ENCODE results near the gene MAFG. TPM values are rescaled to one million over a fixed set of nuclear protein-coding genes. Genes with fewer than 3 reads are reported as not detected.

MAFG gene
- total RNA-seq, 2 donors from 2014 or later, result 8.3 to 14.5 TPM

DNA sequence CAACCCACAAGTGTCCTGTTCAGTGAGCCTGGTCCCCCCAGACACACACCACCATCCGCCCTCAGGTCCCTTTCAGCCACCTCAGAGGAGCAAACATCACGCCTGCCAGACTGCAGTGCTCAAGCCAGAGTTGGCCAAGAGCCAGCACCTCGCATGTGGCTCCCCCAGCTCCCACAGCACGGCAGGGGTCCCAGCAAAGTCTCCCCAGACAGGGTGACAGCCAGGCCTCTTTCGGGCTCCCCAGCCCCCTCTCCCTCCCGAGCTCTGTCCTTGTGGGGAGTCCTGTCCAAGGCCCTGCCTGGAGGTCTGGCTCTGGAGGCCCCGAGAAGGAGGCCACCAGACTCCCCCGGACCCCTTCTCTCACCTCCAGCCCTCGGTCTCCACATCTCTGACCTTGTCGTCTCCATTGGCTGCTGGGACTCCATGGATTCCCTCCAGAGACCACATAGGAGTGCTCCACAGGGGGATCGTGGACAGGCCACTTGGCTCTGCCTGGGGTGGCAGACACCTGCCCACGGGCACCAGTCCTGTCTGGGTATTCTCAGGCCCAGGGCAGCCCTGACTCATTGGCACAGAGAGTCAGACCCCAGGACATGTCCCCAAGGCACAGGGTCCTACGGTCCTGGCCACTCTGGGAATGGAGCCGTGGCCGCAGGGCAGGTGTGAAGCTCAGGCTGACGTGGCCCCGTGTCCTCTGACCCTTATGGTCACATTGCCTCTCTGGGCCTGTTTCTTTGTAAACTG, 21.3 kb upstream of the MAFG start:
- Histone ChIP-seq H3K27me3 (no peaks in the 10 kb centered on the region), H3K36me3 (replicated peaks in 1 of 2; ENCODE audit: insufficient read depth in 1 of 2, low read depth in 2 of 2) (no peaks in the 10 kb centered on the region), H3K27ac (no peak overlapping the region), H3K4me1 (no peaks in the 10 kb centered on the region), H3K9me3 (no peaks in the 10 kb centered on the region), H3K4me3 (no peak overlapping the region)
- TF ChIP-seq, protein P1, sequence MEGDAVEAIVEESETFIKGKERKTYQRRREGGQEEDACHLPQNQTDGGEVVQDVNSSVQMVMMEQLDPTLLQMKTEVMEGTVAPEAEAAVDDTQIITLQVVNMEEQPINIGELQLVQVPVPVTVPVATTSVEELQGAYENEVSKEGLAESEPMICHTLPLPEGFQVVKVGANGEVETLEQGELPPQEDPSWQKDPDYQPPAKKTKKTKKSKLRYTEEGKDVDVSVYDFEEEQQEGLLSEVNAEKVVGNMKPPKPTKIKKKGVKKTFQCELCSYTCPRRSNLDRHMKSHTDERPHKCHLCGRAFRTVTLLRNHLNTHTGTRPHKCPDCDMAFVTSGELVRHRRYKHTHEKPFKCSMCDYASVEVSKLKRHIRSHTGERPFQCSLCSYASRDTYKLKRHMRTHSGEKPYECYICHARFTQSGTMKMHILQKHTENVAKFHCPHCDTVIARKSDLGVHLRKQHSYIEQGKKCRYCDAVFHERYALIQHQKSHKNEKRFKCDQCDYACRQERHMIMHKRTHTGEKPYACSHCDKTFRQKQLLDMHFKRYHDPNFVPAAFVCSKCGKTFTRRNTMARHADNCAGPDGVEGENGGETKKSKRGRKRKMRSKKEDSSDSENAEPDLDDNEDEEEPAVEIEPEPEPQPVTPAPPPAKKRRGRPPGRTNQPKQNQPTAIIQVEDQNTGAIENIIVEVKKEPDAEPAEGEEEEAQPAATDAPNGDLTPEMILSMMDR (IDR thresholded peaks at IDR 0.05), result no peak
- TF ChIP-seq POLR2A (IDR thresholded peaks at IDR 0.05), result no peak
- ATAC-seq (no peak), DNase-seq (peak in 1 of 4 donors; percentile 12)
- WGBS, 2 donors, result 76 to 84% methylated on average over 13 of the region's 17 CpGs
- intact Hi-C loops (cut with DNase I), result no loop called here

DNA sequence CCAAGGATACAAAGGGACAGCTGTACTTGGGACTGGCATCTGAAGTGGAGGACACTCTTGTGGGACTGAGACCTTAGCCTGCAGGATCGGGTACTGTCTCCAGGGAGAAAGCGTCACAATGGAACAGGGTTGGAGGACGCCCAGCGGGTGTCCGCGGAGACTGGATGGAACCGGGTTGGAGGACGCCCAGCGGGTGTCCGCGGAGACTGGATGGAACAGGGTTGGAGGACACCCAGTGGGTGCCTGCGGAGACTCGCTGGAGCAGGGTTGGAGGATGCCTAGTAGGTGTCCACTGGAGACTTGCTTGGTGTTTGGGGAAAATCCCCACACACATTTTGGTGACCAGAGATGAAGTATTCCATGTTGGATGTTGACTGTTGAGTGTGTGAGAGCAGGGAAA, 19.7 kb upstream of the MAFG start, which contains the start of gene MYADML2:
Gene MYADML2, minus strand, starts transcription at position 45 of the 400 bp plus-strand sequence. CDS start 5,492 bp downstream, outside the sequence.
- intact Hi-C loops (cut with DNase I), result no loop called here
- Histone ChIP-seq H3K36me3 (replicated peaks in 1 of 2; ENCODE audit: insufficient read depth in 1 of 2, low read depth in 2 of 2) (no peaks in the 10 kb centered on the region), H3K4me3 (no peak within 1 kb of the TSS), H3K4me1 (no peaks in the 10 kb centered on the region), H3K9me3 (no peaks in the 10 kb centered on the region), H3K27ac (no peak within 1 kb of the TSS), H3K27me3 (no peaks in the 10 kb centered on the region)
- TF ChIP-seq, protein P1 (IDR thresholded peaks at IDR 0.05), result no peak
- DNase-seq (no peak), ATAC-seq (no peak)
- 72 to 75% methylated on average over 6 to 13 of the region's 13 CpGs for WGBS, 2 donors

DNA sequence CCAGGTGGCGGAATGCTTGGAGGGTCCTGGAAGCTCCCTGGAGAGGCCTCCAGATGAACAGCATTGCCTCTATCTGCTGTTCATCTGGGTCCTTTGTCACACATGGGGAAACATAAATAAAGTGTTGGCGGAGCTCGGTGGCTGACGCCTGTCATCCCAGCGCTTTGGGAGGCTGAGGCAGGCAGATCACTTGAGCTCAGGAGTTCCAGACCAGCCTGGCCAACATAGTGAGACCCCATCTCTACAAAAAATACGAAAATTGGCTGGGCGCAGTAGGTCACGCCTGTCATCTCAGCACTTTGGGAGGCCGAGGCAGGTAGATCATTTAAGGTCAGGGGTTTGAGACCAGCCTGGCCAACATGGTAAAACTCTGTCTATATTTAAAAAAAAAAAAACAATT, 17.3 kb upstream of the MAFG start:
- H3K4me3 ChIP-seq, result no peak overlapping the region
- intact Hi-C loops (cut with DNase I), result no loop called here
- no peaks in the 10 kb centered on the region for H3K4me1 ChIP-seq
- no peaks in the 10 kb centered on the region for H3K27me3 ChIP-seq
- H3K9me3 ChIP-seq, result no peaks in the 10 kb centered on the region
- no peak for DNase-seq
- no peak overlapping the region for H3K27ac ChIP-seq
- 78 to 86% methylated on average over 9 of the region's 9 CpGs for WGBS, 2 donors
- no peaks in the 10 kb centered on the region for H3K36me3 ChIP-seq (replicated peaks in 1 of 2; ENCODE audit: insufficient read depth in 1 of 2, low read depth in 2 of 2)
- TF ChIP-seq, protein P1 (IDR thresholded peaks at IDR 0.05), result no peak
- TF ChIP-seq POLR2A (IDR thresholded peaks at IDR 0.05), result no peak
- ATAC-seq, result no peak

DNA sequence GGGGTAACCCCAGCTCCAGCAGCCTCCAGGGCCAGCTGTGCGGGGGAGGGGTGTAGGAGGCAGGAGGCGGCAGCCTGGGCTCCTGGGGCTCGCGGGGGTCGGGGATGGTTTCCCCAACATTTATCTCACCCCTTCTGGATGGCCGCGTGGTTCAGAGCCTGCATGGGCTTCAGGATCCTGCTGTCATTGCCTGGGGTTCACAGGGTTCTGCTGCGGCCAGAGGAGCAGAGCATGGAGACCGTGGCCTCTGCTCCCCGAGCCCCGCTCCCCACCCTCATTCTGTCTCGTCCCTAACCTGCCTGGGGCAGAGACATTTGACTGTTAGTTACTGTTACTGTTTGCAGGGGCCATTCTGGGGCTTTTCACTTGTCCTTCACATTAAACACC, 14.6 kb upstream of the MAFG start:
- Histone ChIP-seq H3K36me3 (replicated peaks in 1 of 2; ENCODE audit: insufficient read depth in 1 of 2, low read depth in 2 of 2) (no peaks in the 10 kb centered on the region), H3K4me1 (peaks cover 8% of the 10 kb centered on the region), H3K4me3 (no peak overlapping the region), H3K9me3 (no peaks in the 10 kb centered on the region), H3K27ac (no peak overlapping the region), H3K27me3 (no peaks in the 10 kb centered on the region)
- TF ChIP-seq, protein P1 (IDR thresholded peaks at IDR 0.05), result no peak
- no peak for TF ChIP-seq POLR2A (IDR thresholded peaks at IDR 0.05)
- DNase-seq (no peak), ATAC-seq (no peak)
- 59 to 71% methylated on average over 11 of the region's 12 CpGs for WGBS, 2 donors
- intact Hi-C loops (cut with DNase I), result no loop called here

Data from body of pancreas (tissue), 4 donors.